GM19397 (cell line): ENCODE measurements around the gene NMUR1.

ENCODE experiments used
- ATAC-seq: cut with Tn5 transposase; IDR thresholded peaks from one replicate; pipeline ENCODE4 v1.9.1; 2021; ENCODE audit warnings: mild to moderate bottlenecking, moderate library complexity; ENCODE audit not compliant: unreplicated experiment

Gene NMUR1

GRCh38 chr2:231554327-231554726 is 24.1 kb upstream of the NMUR1 start:
- ATAC-seq, result no peak

- ATAC-seq, result no peak
These were observed 22.5 kb upstream of the NMUR1 start for GRCh38 chr2:231552752-231553151.

GRCh38 chr2:231549446-231550239 is 19.4 kb upstream of the NMUR1 start:
- no peak for ATAC-seq

- ATAC-seq, result no peak
These were observed 18.5 kb upstream of the NMUR1 start for GRCh38 chr2:231548752-231549151.

- ATAC-seq, result no peak
These were observed 17.3 kb upstream of the NMUR1 start for GRCh38 chr2:231547315-231548110.

GRCh38 chr2:231546014-231546715 is 15.9 kb upstream of the NMUR1 start:
- ATAC-seq, result no peak

- ATAC-seq, result peak; percentile 99
These were observed 15.1 kb upstream of the NMUR1 start for GRCh38 chr2:231545105-231545902.

- no peak for ATAC-seq
These were observed 11.9 kb upstream of the NMUR1 start for GRCh38 chr2:231542136-231542535.

- no peak for ATAC-seq
These were observed 11.4 kb upstream of the NMUR1 start for GRCh38 chr2:231541645-231542044.

- ATAC-seq, result no peak
These were observed 9.7 kb upstream of the NMUR1 start for GRCh38 chr2:231539991-231540390.

GRCh38 chr2:231535961-231536360 is 5.7 kb upstream of the NMUR1 start:
- no peak for ATAC-seq

GRCh38 chr2:231533777-231534125 is 3.5 kb upstream of the NMUR1 start:
- ATAC-seq, result no peak

- no peak for ATAC-seq
These were observed 3.0 kb upstream of the NMUR1 start for GRCh38 chr2:231533086-231533776.

GRCh38 chr2:231532756-231533035 is 2.5 kb upstream of the NMUR1 start:
- no peak for ATAC-seq

- no peak for ATAC-seq
These were observed 1.9 kb upstream of the NMUR1 start for GRCh38 chr2:231531883-231532755.

GRCh38 chr2:231531466-231531865 is 1.2 kb upstream of the NMUR1 start:
- ATAC-seq, result no peak

GRCh38 chr2:231528636-231529030 is 1.6 kb downstream of the NMUR1 start:
- ATAC-seq, result no peak

- no peak for ATAC-seq
These were observed 2.1 kb downstream of the NMUR1 start for GRCh38 chr2:231527955-231528635.

- ATAC-seq, result no peak
These were observed 3.2 kb downstream of the NMUR1 start for GRCh38 chr2:231527091-231527395.
